K562 (cell line): ENCODE results near the gene MCM5. TPM values are rescaled to one million over a fixed set of nuclear protein-coding genes. Genes with fewer than 3 reads are reported as not detected.
"Not testable (repeated sequence)": the region's sequence is repeated elsewhere in the genome, so short reads cannot be mapped to it uniquely, and the experiment has no call there.

Source experiments
- ATAC-seq: fragments of 200-7000 bp; cut with Tn5 transposase; 3 replicates; pipeline ENCODE4 v1.9.1; 2020; ENCODE audit warnings: moderate library complexity
- BruUV-seq: library from RNA; stranded (reverse); fragments of 400-500 nt; replicated peaks from 2 replicates; lab custom pipeline; 2021; lab: Mats Ljungman, UMichigan
- CTCF ChIA-PET: fragments of 300-600 bp; formaldehyde crosslinking; extraction: SDS; loops from one replicate; lab custom pipeline; 2021; ENCODE audit warnings: low intra/inter-chr PET ratio; lab: Yijun Ruan, JAX
- POLR2A ChIA-PET: fragments of 300-600, 350-650 bp; sonication (Branson Sonifier 250); formaldehyde crosslinking; extraction: SDS; loops from one replicate; lab custom pipeline; 2021; ENCODE audit warnings: antibody characterized with exemption, inconsistent platforms; lab: Yijun Ruan, JAX
- DNase-seq, 4 experiments: peaks; one replicate each; pipeline versions ENCODE4 v3.0.0 to v3.0.0-alpha.2; 2011 to 2018; ENCODE audit warnings: low spot score in 3 of 4, mixed read lengths in 3 of 4; ENCODE audit errors: extremely low read depth in 1 of 4
- FAIRE-seq: peaks from 2 replicates; lab custom pipeline; 2011; peaks lifted over from hg19 to GRCh38; lab: Jason Lieb, UNC
- H2AFZ ChIP-seq: 2 replicates; pipeline ENCODE4 v1.6.0; 2011; ENCODE audit warnings: low read depth, low read length, control low read depth, inconsistent platforms
- H3K27ac ChIP-seq: fragments of 200-600 bp; 3 replicates; pipeline ENCODE4 v1.8.0; 2011; ENCODE audit warnings: low read depth, mild to moderate bottlenecking, control low read depth, inconsistent platforms, low read length, moderate library complexity, mixed read lengths; ENCODE audit errors: extremely low read depth
- H3K27me3 ChIP-seq, 2 experiments: fragments of 300-600 bp in 1 of 2; 2 replicates in 1 of 2; 3 replicates in 1 of 2; pipeline versions ENCODE4 v1.6.0 to v1.8.0; 2011; ENCODE audit warnings: inconsistent platforms in 2 of 2, low read length in 2 of 2, mild to moderate bottlenecking in 1 of 2, mixed read lengths in 1 of 2, moderate library complexity in 1 of 2; ENCODE audit not compliant: control insufficient read depth in 2 of 2, insufficient read depth in 2 of 2
- H3K36me3 ChIP-seq: fragments of 300-600 bp; 3 replicates; pipeline ENCODE4 v1.8.0; 2011; ENCODE audit warnings: mild to moderate bottlenecking, low read length, inconsistent platforms; ENCODE audit not compliant: control insufficient read depth, insufficient read depth
- H3K4me1 ChIP-seq, 2 experiments: fragments of 200-600 bp in 1 of 2; replicated peaks in 1 of 2; 2 replicates in 1 of 2; 3 replicates in 1 of 2; pipeline versions ENCODE4 v1.5.1 to v1.8.0; 2011; ENCODE audit warnings: inconsistent platforms in 2 of 2, low read length in 2 of 2, mild to moderate bottlenecking in 1 of 2, mixed read lengths in 1 of 2, moderate library complexity in 1 of 2; ENCODE audit not compliant: control insufficient read depth in 2 of 2, insufficient read depth in 2 of 2
- H3K4me2 ChIP-seq: 2 replicates; pipeline ENCODE4 v1.6.1; 2011; ENCODE audit warnings: low read length, control low read depth, inconsistent platforms, mixed read lengths; ENCODE audit not compliant: insufficient read depth
- H3K4me3 ChIP-seq: fragments of 200-600 bp; sonication (generic), shearing (Covaris generic); 2 replicates; pipeline ENCODE4 v1.5.1; 2016; ENCODE audit warnings: control low read depth, inconsistent platforms
- H3K79me2 ChIP-seq: fragments of 200-600 bp; 3 replicates; pipeline ENCODE4 v1.8.0; 2011; ENCODE audit warnings: low read length, inconsistent platforms; ENCODE audit not compliant: control insufficient read depth, insufficient read depth
- H3K9ac ChIP-seq, 2 experiments: 2 replicates each; pipeline versions ENCODE4 v1.6.0 to v1.6.1; 2011; ENCODE audit warnings: low read depth in 2 of 2, low read length in 2 of 2, control low read depth in 1 of 2, inconsistent platforms in 1 of 2, mild to moderate bottlenecking in 1 of 2, mixed read lengths in 1 of 2; ENCODE audit not compliant: insufficient read depth in 1 of 2
- H3K9me1 ChIP-seq: one replicate; pipeline ENCODE4 v1.6.0; 2011; ENCODE audit warnings: inconsistent platforms, mild to moderate bottlenecking, low read length, moderate library complexity; ENCODE audit not compliant: control insufficient read depth, insufficient read depth
- H3K9me3 ChIP-seq: replicated peaks from 2 replicates; pipeline ENCODE4 v1.5.1; 2011; ENCODE audit warnings: low read depth, low read length, inconsistent platforms; ENCODE audit not compliant: control insufficient read depth, insufficient read depth
- H4K20me1 ChIP-seq: replicated peaks from 2 replicates; pipeline ENCODE4 v1.6.1; 2011; ENCODE audit warnings: low read length, inconsistent platforms, mixed read lengths; ENCODE audit not compliant: control insufficient read depth, insufficient read depth
- MECOM ChIP-seq: fragments of 250-450 bp; sonication (Bioruptor Pico); IDR thresholded peaks from 2 replicates; pipeline ENCODE4 v1.8.0; 2022; ENCODE audit warnings: inconsistent platforms
- POLR2B ChIP-seq: fragments of 450-650 bp; IDR thresholded peaks from 2 replicates; pipeline ENCODE4 v1.6.1; 2018; ENCODE audit warnings: low read depth; ENCODE audit not compliant: partially characterized antibody
- SP1 ChIP-seq: sonication (generic); formaldehyde crosslinking; IDR thresholded peaks from 2 replicates; pipeline ENCODE4 v1.8.1; 2022; ENCODE audit warnings: mild to moderate bottlenecking, missing genetic modification reagents
- ZNF146 ChIP-seq: IDR thresholded peaks from one replicate; pipeline ENCODE4 v1.6.1; 2018; ENCODE audit warnings: missing compliant biosample characterization; ENCODE audit not compliant: unreplicated experiment
- WGBS: fragments of 100-300 bp; shearing (Covaris generic); methylation state at CpG from one replicate; pipeline ENCODE4 v1.1.6; 2016; ENCODE audit warnings: low coverage, mixed read lengths; ENCODE audit not compliant: insufficient coverage; ENCODE audit errors: missing lambda C conversion rate; 5-methylcytosine and 5-hydroxymethylcytosine counted together
- in situ Hi-C: fragments of 300-500 bp; cut with MboI; formaldehyde crosslinking; loops from 4 replicates; pipeline ENCODE4 v1.15.0; 2018; ENCODE audit warnings: inconsistent platforms, mixed read lengths
- intact Hi-C: fragments of 100-400 bp; cut with micrococcal nuclease; formaldehyde crosslinking; loops from 2 replicates; pipeline ENCODE4 v1.14.2; 2022
- polyA plus RNA-seq, 8 experiments: library from polyadenylated mRNA; depleted of rRNA in 4 of 8; stranded (reverse) in 5 of 8; unstranded in 3 of 8; fragments of >200 nt; fragmentation: Nextera tagmentation in 2 of 8; fragmentation: Illumina TruSeq in 1 of 8; extraction: Ambion mirVana in 2 of 8; extraction: Trizol in 1 of 8; gene quantifications; 2 replicates each; pipeline versions ENCODE4 v1.2.1 to v1.2.3, GENCODE V29; 2011 to 2014; ENCODE audit warnings: inconsistent platforms in 1 of 8, missing spikeins in 1 of 8
- total RNA-seq, 7 experiments: library from RNA; depleted of rRNA in 6 of 7; stranded (reverse); fragments of >200 nt in 6 of 7; fragmentation: Illumina TruSeq in 2 of 7; extraction: Trizol in 2 of 7; gene quantifications; 2 replicates each; pipeline versions ENCODE4 v1.2.1 to v1.2.3, GENCODE V29; 2011 to 2021; ENCODE audit warnings: low replicate concordance in 1 of 7
- TF ChIP-seq, protein P1 (sequence below): fragments of 450-650 bp; IDR thresholded peaks from 2 replicates; pipeline ENCODE4 v1.6.1; 2016; ENCODE audit warnings: mild to moderate bottlenecking, moderate library complexity

MCM5 gene
- total and polyA plus RNA-seq, 9 of the 15 experiments (the other 6 are each of a cell fraction or from before 2014, with no cell fraction given): 5.6 to 180 (median 66.1) TPM

- TF ChIP-seq, protein P1, sequence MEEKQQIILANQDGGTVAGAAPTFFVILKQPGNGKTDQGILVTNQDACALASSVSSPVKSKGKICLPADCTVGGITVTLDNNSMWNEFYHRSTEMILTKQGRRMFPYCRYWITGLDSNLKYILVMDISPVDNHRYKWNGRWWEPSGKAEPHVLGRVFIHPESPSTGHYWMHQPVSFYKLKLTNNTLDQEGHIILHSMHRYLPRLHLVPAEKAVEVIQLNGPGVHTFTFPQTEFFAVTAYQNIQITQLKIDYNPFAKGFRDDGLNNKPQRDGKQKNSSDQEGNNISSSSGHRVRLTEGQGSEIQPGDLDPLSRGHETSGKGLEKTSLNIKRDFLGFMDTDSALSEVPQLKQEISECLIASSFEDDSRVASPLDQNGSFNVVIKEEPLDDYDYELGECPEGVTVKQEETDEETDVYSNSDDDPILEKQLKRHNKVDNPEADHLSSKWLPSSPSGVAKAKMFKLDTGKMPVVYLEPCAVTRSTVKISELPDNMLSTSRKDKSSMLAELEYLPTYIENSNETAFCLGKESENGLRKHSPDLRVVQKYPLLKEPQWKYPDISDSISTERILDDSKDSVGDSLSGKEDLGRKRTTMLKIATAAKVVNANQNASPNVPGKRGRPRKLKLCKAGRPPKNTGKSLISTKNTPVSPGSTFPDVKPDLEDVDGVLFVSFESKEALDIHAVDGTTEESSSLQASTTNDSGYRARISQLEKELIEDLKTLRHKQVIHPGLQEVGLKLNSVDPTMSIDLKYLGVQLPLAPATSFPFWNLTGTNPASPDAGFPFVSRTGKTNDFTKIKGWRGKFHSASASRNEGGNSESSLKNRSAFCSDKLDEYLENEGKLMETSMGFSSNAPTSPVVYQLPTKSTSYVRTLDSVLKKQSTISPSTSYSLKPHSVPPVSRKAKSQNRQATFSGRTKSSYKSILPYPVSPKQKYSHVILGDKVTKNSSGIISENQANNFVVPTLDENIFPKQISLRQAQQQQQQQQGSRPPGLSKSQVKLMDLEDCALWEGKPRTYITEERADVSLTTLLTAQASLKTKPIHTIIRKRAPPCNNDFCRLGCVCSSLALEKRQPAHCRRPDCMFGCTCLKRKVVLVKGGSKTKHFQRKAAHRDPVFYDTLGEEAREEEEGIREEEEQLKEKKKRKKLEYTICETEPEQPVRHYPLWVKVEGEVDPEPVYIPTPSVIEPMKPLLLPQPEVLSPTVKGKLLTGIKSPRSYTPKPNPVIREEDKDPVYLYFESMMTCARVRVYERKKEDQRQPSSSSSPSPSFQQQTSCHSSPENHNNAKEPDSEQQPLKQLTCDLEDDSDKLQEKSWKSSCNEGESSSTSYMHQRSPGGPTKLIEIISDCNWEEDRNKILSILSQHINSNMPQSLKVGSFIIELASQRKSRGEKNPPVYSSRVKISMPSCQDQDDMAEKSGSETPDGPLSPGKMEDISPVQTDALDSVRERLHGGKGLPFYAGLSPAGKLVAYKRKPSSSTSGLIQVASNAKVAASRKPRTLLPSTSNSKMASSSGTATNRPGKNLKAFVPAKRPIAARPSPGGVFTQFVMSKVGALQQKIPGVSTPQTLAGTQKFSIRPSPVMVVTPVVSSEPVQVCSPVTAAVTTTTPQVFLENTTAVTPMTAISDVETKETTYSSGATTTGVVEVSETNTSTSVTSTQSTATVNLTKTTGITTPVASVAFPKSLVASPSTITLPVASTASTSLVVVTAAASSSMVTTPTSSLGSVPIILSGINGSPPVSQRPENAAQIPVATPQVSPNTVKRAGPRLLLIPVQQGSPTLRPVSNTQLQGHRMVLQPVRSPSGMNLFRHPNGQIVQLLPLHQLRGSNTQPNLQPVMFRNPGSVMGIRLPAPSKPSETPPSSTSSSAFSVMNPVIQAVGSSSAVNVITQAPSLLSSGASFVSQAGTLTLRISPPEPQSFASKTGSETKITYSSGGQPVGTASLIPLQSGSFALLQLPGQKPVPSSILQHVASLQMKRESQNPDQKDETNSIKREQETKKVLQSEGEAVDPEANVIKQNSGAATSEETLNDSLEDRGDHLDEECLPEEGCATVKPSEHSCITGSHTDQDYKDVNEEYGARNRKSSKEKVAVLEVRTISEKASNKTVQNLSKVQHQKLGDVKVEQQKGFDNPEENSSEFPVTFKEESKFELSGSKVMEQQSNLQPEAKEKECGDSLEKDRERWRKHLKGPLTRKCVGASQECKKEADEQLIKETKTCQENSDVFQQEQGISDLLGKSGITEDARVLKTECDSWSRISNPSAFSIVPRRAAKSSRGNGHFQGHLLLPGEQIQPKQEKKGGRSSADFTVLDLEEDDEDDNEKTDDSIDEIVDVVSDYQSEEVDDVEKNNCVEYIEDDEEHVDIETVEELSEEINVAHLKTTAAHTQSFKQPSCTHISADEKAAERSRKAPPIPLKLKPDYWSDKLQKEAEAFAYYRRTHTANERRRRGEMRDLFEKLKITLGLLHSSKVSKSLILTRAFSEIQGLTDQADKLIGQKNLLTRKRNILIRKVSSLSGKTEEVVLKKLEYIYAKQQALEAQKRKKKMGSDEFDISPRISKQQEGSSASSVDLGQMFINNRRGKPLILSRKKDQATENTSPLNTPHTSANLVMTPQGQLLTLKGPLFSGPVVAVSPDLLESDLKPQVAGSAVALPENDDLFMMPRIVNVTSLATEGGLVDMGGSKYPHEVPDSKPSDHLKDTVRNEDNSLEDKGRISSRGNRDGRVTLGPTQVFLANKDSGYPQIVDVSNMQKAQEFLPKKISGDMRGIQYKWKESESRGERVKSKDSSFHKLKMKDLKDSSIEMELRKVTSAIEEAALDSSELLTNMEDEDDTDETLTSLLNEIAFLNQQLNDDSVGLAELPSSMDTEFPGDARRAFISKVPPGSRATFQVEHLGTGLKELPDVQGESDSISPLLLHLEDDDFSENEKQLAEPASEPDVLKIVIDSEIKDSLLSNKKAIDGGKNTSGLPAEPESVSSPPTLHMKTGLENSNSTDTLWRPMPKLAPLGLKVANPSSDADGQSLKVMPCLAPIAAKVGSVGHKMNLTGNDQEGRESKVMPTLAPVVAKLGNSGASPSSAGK: no peak
- TF ChIP-seq ZNF146 (CRISPR knock-in tag): no peak
- TF ChIP-seq MECOM (CRISPR knock-in tag): no peak
- no peak for TF ChIP-seq SP1 (CRISPR knock-in tag)
- no peak for TF ChIP-seq POLR2B
Observed at GRCh38 chr22:35437049-35437448, 37.1 kb downstream of the MCM5 start (continued).

DNA sequence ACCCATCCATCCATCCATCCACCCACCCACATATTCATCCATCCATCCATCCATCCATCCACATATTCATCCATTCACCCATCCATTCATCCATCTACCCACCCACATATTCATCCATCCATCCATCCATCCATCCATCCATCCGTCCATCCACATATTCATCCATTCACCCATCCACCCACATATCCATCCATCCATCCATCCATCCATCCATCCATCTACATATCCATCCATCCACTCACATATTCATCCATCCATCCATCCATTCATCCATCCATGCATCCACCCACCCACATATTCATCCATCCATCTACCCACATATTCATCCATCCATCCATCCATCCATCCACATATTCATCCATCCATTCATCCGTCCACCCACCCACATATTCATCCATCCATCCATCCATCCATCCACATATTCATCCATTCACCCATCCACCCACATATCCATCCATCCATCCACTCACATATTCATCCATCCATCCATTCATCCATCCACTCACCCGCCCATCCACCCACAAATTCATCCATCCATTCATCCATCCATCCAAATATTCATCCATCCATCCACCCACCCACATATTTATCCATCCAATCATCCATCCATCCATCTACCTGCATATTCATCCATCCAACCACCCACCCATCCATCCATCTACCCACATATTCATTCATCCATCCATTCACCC, 38.9 kb downstream of the MCM5 start:
- 50% methylated on average over 2 of the region's 3 CpGs for WGBS
- H3K4me2 ChIP-seq, H3K79me2 ChIP-seq, intact Hi-C loops, POLR2A ChIA-PET, H2AFZ ChIP-seq, H3K27me3 ChIP-seq, CTCF ChIA-PET, H3K27ac ChIP-seq, FAIRE-seq, H4K20me1 ChIP-seq, DNase-seq, in situ Hi-C loops, H3K4me1 ChIP-seq, BruUV-seq, H3K4me3 ChIP-seq, H3K9ac ChIP-seq, H3K9me1 ChIP-seq, H3K9me3 ChIP-seq, ATAC-seq, H3K36me3 ChIP-seq: not testable (repeated sequence)
